Measurements from ENCODE around the gene MRI1.

- TF ChIP-seq EZH2 (IDR thresholded peaks at IDR 0.05; ENCODE audit: borderline replicate concordance, insufficient read depth, low read depth, low read length, poor library complexity, severe bottlenecking) = no peak
- TF ChIP-seq CTCF (IDR thresholded peaks at IDR 0.05) = no peak
Observed at GRCh38 chr19:13765395-13766094, 1.2 kb downstream of the MRI1 start.

Data from B cell (primary cell).